ENCODE results near the gene AIG1.

AIG1 gene

GRCh38 chr6:143093290-143093689 is 32.6 kb downstream of the AIG1 start:
- no peak for DNase-seq (ENCODE audit: low read depth in 1 of 2, low spot score in 1 of 2)

- no peak for DNase-seq (ENCODE audit: low read depth in 1 of 2, low spot score in 1 of 2)
Measured at GRCh38 chr6:143096403-143096802, 35.7 kb downstream of the AIG1 start.

DNA sequence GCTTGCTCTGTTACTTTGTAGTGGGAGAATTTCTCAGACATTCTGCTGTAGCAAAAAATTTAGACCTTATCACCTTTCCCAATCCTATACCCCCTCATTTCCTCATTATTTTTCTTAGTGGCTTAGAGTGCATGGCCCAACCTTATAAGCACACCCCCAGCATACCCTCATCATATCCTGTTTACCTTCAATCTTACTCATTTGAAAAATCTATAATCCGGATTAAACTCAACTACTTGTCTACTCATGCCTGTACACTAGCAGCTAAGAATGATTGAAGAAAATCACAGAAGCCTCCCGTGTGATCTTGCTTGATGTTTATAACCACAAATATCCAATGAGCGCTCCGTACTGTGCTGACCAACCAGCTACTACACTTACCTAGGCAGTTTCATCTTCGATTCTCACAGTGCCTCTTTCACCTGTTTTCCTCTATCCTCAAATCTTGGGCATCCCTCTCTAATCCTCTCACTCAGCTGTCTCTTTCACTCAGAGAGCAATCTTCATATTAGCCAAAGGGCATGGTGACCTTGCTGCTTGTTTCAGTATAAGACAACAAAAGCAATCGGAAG is 36.6 kb downstream of the AIG1 start:
- DNase-seq (ENCODE audit: low read depth in 1 of 2, low spot score in 1 of 2): no peak

GRCh38 chr6:143098054-143098671 is 37.5 kb downstream of the AIG1 start:
- DNase-seq (ENCODE audit: low read depth in 1 of 2, low spot score in 1 of 2): no peak

GRCh38 chr6:143099647-143100046 is 39.0 kb downstream of the AIG1 start:
- DNase-seq (ENCODE audit: low read depth in 1 of 2, low spot score in 1 of 2): no peak

DNA sequence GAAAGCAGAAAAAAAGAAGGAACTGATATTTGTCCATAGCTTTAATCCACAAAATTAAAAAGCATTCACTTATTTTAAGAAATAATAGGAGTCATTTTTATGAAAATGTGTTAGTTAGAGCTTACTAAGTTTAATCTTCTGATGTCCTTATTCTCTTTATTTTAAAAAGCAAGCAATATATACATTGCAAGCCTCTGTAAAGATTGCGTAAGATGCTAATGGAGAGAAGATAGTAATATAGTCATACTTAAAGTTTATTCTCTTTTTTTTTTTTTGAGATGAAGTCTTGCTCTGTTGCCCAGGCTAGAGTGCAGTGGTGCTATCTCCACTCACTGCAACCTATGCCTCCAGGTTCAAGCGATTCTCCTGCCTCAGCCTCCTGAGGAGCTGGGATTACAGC is 39.7 kb downstream of the AIG1 start:
- DNase-seq (ENCODE audit: low read depth in 1 of 2, low spot score in 1 of 2): no peak

GRCh38 chr6:143103916-143104315 is 43.2 kb downstream of the AIG1 start:
- DNase-seq (ENCODE audit: low read depth in 1 of 2, low spot score in 1 of 2): no peak

DNA sequence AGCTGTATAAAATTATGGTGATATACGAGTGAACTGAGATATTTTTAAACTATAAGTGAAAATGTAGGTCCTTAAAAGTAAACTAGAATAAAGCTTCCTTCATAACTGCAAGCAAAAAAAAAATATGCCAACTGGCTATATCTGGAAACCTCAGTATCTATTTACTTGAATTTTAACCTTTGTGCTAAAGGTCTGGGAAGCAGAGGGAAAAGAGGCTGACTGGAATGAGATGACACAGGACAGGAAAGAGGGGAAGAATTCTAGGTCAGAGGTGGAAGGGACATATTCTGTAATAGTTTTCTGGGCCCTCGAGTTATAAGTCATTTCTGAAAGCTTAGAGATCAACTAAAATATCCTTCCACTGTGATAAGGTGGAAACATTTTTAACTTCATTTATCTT is 46.8 kb downstream of the AIG1 start:
- no peak for DNase-seq (ENCODE audit: low read depth in 1 of 2, low spot score in 1 of 2)

GRCh38 chr6:143107911-143108761 is 47.4 kb downstream of the AIG1 start:
- DNase-seq (ENCODE audit: low read depth in 1 of 2, low spot score in 1 of 2): no peak

- DNase-seq (ENCODE audit: low read depth in 1 of 2, low spot score in 1 of 2): no peak
Measured at GRCh38 chr6:143109196-143109595, 48.5 kb downstream of the AIG1 start.

DNA sequence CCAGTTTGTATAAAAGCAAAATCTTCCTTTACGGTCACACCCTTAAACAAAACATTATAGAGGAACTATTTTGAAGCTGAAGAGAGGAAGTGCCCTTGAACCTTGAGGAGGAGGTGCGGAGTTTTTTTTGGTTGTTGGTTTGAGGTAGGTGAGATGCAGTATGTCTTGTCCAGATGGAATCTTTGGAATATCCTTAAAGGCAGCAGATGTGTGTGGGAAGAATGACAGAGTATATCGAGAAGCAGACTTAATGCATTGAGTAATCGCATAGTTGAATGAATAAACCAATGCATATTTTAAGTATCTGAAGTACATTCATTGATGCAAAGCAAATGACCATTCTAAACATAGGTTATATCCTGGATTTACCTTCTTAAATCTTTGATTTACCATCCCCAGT is 49.9 kb downstream of the AIG1 start:
- DNase-seq (ENCODE audit: low read depth in 1 of 2, low spot score in 1 of 2): no peak

DNA sequence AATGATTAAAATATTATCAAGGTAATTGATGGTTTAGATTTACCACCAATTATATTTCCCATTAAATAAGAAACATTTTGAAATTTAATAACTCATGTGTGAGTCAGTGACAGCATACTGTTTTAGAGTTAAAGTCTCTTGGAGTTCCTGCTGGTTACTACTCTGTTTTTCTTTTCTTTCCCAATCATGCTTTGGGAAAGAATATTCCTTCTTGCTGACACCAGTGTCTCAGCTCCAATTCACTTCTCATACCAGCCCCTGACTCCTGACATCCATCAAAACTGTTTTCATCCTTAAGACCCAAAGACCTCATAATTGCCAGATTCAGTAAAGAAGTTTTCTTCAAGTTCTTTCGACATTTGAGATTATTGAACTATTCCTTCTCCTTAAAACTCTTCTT is 50.3 kb downstream of the AIG1 start:
- no peak for DNase-seq (ENCODE audit: low read depth in 1 of 2, low spot score in 1 of 2)

DNA sequence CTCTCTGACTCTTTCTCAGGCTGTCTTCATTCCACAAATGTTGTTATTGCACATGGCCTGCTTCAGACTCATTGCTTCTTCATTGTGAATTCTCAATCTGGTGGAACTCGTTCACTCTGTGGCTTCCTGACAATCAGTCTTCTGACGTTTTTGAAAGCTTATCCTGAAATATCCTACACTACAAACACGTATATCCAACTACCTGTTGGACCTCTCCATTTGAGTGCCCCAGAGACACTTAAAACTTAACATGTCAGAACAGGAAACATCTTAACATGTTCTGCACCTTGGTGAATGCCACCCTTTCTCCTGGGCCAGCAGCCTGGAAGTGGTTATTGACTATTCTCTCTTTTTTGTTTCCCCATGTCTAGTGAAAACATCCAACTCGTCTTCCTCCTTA is 50.8 kb downstream of the AIG1 start:
- no peak for DNase-seq (ENCODE audit: low read depth in 1 of 2, low spot score in 1 of 2)

DNA sequence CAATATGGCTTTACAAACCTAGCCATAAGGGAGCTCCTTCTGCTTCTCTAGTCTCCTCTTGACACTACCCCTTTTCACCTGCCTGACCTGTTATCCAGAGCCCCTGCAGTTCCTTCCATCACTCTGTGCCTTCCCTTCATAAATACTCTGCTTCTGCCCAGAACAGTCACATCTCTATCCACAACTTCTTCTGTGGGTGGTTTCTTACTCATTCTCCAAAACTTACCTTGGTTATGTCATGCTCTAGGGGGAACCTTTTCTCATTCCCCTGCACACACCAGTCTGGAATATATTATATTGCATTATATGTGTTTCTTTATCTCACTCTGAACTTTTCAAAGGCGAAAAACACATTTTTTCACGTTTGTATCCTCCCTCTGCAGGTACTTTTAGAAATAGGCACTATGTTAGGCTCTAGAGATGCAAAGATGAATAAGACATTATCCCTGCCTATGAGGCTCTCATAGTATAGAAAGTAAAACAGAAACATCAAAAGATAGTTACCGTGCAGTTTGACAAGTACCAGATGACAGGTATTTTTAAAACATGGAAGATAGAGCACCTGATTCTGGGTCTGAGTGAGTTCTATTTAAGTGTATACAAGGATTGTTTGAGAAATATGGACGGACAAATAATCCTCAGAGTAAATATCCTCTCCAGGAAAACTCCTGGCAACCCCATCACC is 51.5 kb downstream of the AIG1 start:
- no peak for DNase-seq (ENCODE audit: low read depth in 1 of 2, low spot score in 1 of 2)

- DNase-seq (ENCODE audit: low read depth in 1 of 2, low spot score in 1 of 2): no peak
Measured at GRCh38 chr6:143112837-143113236, 52.1 kb downstream of the AIG1 start.

DNA sequence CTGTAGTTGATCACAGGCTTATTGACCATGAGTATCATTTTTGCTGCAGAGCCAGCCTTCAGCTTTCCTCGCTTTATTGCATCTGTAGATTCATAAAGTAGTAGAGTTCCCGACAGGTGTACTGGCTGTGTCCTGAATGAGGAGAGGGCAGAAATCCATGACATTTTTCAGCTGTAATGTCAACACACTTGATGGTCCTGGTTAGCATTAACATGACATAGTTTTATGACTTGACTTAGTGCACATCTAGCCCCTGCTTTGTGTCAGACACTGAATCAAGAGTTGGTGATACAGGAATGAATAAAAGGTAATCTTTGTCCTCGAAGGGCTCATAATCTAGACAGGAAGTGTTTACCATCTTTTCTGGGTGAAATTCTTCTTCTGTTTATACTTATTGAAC is 55.0 kb downstream of the AIG1 start:
- DNase-seq (ENCODE audit: low read depth in 1 of 2, low spot score in 1 of 2): no peak

- no peak for DNase-seq (ENCODE audit: low read depth in 1 of 2, low spot score in 1 of 2)
Measured at GRCh38 chr6:143117108-143117507, 56.4 kb downstream of the AIG1 start.

GRCh38 chr6:143119260-143119659 is 58.6 kb downstream of the AIG1 start:
- DNase-seq (ENCODE audit: low read depth in 1 of 2, low spot score in 1 of 2): no peak

DNA sequence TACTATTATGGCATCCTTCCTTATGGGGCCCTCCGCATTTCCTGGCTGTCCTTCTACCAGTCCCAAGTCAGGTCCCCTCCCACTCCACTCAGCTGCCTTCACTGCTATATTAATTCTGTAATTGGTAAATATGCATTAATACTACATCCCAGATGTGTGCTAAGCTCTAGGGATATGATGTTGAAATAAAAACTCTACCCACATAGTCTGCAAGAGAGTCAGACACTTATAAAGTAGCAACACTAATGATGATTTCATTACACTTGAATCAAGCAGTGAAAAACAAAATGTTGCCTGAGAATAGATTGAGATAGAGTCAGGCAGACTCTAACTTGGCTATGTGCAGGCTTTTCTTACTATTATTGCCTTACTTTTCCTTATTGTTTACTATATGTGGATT is 62.4 kb downstream of the AIG1 start:
- DNase-seq (ENCODE audit: low read depth in 1 of 2, low spot score in 1 of 2): no peak

GRCh38 chr6:143123941-143124340 is 63.3 kb downstream of the AIG1 start:
- no peak for DNase-seq (ENCODE audit: low read depth in 1 of 2, low spot score in 1 of 2)

DNA sequence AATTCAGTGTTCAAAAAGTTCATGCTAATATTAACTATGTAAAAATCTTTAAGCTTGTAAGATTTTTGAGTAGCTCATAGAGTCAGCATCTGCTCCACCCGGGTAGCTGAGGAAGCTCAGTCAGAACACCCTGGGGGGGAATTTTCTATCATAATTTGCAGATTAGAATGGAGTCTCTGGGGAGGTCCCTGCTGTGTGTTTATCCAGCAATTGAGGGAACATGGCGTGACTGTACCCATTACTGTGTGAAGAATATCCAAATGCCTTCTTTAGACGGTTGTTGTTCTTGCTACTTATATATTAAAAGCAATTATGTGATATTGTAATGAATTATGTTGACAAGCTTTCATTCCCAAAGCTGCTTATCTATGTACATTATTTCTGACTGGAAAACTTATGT is 64.8 kb downstream of the AIG1 start:
- no peak for DNase-seq (ENCODE audit: low read depth in 1 of 2, low spot score in 1 of 2)
